Fibroblast of pulmonary artery (primary cell): Measurements from ENCODE around the gene PRDX1.

Experiments
- DNase-seq: peaks from one replicate; pipeline ENCODE4 v3.0.0-alpha.2; 2010; ENCODE audit warnings: low read depth
- H3K4me3 ChIP-seq: replicated peaks from 2 replicates; pipeline ENCODE4 v1.5.1; 2011; ENCODE audit warnings: low read depth, mild to moderate bottlenecking, control low read depth, low read length, moderate library complexity
- TF ChIP-seq, protein P1 (sequence below): IDR thresholded peaks from 2 replicates; pipeline ENCODE4 v1.5.1; 2011; ENCODE audit warnings: mild to moderate bottlenecking, control low read depth, low read length, inconsistent platforms; ENCODE audit errors: missing control alignments

Gene PRDX1

GRCh38 chr1:45521413-45522323 lies at the start of gene PRDX1:
Gene PRDX1 (minus strand): TSS chr1:45521884. CDS start chr1:45519043, 2,841 bp downstream.
- DNase-seq = peak; percentile 96

GRCh38 chr1:45570631-45571030 lies 48.9 kb upstream of the PRDX1 start:
- no peak for DNase-seq
- TF ChIP-seq, protein P1, sequence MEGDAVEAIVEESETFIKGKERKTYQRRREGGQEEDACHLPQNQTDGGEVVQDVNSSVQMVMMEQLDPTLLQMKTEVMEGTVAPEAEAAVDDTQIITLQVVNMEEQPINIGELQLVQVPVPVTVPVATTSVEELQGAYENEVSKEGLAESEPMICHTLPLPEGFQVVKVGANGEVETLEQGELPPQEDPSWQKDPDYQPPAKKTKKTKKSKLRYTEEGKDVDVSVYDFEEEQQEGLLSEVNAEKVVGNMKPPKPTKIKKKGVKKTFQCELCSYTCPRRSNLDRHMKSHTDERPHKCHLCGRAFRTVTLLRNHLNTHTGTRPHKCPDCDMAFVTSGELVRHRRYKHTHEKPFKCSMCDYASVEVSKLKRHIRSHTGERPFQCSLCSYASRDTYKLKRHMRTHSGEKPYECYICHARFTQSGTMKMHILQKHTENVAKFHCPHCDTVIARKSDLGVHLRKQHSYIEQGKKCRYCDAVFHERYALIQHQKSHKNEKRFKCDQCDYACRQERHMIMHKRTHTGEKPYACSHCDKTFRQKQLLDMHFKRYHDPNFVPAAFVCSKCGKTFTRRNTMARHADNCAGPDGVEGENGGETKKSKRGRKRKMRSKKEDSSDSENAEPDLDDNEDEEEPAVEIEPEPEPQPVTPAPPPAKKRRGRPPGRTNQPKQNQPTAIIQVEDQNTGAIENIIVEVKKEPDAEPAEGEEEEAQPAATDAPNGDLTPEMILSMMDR = no peak

More at GRCh38 chr1:45521413-45522323, at the start of gene PRDX1:
- H3K4me3 ChIP-seq = peak within 1 kb of the TSS; percentile 79
- TF ChIP-seq, protein P1 = peak; percentile 6

DNA sequence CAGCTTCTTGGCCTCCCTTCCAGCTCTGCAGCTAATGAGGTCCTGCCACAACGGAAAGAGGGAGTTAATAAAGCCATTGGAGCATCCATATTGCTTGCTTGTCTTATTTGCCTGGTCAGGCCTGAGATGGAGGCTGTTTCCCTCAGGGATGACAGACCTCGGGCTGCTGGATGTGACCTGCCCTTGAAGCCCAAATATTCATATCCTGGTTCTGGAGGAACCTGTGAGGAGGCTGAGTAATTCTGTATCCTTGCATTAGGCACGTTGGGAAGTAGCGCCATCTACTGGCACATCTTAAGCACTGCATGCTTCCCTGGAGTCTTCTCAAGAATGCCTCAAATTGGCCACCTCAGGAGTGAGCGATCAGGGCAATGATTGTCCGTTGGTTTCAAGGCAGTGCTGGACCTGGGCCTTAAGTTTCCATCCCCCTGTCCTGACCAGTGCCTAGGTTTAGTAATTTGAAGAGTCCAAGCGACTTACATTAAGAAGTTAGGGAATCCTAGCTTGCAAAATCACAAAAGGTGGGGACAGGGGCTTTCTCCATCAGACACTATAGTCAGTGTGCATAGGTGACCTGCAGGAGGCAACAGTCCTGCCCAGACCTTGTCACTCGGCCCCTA lies 48.4 kb upstream of the PRDX1 start:
- TF ChIP-seq, protein P1 = peak; percentile 100
- no peak overlapping the region for H3K4me3 ChIP-seq
- peak; percentile 87 for DNase-seq

More at GRCh38 chr1:45570631-45571030, 48.9 kb upstream of the PRDX1 start:
- H3K4me3 ChIP-seq = no peak overlapping the region

- DNase-seq = no peak
- TF ChIP-seq, protein P1 = no peak
- no peak overlapping the region for H3K4me3 ChIP-seq
Observed at GRCh38 chr1:45569571-45569961, 47.9 kb upstream of the PRDX1 start.

DNA sequence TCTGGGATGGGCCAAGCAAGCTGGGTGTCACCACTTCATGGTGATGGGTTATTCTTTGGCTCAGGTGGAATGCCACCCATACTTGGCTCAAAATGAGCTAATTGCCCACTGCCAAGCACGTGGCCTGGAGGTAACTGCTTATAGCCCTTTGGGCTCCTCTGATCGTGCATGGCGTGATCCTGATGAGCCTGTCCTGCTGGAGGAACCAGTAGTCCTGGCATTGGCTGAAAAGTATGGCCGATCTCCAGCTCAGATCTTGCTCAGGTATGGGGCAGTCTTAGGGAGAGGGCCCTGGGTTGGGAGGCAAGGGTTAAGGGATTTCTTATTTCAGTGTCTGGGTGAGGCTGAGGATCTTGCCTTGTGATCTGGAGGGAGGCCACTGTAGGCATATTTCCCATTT lies 46.7 kb upstream of the PRDX1 start:
- DNase-seq = no peak
- TF ChIP-seq, protein P1 = no peak
- no peak overlapping the region for H3K4me3 ChIP-seq

DNA sequence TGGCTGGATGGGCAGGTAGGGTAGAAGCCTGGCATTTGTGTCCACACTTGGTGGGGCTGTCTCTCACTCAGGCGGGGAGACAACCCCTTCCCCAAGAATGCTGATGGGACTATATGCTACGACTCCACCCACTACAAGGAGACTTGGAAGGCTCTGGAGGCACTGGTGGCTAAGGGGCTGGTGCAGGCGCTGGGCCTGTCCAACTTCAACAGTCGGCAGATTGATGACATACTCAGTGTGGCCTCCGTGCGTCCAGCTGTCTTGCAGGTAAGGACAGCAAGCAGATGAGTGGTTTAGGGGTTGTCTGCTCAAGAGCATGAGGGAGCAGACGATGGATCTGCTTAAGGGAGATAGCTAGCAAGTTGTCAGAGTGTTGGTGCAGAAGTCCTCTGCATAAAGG lies 46.2 kb upstream of the PRDX1 start:
- H3K4me3 ChIP-seq = no peak overlapping the region
- TF ChIP-seq, protein P1 = no peak
- no peak for DNase-seq
